Activated CD8-positive, alpha-beta memory T cell treated with anti-CD3 and anti-CD28 coated beads, Interleukin-2, amount 50 U/mL, for 48 hours (primary cell): ENCODE data around the gene SEMA3E.
"Not testable (repeated sequence)": the region's sequence is repeated elsewhere in the genome, so short reads cannot be mapped to it uniquely, and the experiment has no call there.

ENCODE experiments used
- DNase-seq: peaks from one replicate; pipeline ENCODE4 v3.0.0-alpha.2; 2020

The SEMA3E gene

DNA sequence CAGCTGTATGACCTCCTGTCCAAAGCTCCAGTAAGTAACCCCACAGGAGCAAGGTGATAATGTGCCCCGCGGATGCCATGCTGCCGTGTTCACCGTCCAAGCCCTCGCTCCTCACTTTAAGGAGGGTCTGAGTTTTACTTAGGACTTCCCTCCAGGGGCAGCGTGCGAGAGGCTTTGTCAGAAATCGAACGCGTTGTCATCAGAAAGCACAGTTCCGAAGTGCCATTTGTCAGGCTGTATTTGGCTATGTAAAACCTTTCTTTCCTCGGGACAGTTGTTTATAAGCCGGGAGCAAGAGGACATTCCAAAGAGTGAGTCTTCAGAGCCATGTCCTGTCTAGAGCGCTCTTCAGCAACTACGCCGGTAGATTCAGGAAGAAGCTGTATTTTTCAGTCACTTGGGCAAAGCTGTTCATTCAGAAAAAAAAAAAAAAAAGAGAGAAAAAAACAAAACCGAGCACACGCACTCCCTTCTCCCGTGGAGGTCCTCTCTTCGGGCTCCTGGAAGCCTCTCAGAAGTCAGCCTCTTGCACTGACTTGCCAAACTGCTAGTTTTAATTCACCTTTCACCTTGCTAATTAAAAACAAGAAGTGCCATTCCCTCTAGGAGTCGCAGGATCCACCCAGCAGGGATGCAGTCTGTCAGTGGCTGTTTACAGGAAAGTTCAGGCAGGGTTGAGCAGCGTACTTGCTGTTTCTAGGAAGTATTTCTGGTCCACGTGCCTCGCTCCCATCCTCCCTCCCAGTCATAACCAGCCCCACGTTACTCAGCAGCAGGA is at the start of gene SEMA3E:
TSS of gene SEMA3E (minus strand) at position 676 of the 778 bp plus-strand sequence.
- DNase-seq, result no peak

DNA sequence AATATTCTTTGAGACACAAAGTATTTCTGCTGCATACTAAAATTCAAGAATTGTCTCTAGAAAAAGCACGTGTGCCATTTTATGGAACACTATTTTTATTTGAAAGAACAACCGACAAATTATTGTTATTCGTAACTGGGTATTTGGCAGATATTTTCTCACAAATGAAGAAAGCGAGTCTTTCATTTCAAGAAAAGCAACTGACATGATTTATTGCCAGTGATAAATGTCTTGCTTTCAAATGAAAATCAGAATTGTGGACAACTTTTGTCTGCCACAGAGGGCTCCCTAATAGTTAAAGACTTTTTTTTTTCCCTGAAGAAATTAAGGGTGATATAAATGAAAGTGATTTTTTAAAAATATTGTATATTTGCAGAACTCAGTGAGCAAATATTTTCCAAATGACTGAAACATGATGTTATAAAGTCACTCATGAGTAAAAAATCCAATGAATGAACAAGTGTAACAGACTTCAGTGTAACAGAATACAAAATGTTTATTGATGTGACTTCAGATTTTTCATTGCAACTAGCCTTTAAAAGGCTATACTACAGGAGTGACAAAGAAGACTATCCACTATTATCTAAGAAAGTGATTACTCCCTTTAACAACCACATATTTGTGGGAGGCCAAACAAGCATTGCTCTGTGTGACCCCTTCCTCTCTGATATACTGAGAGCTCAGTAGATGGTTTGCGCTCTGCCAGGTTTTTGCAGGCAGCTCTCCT is 49.0 kb upstream of the SEMA3E start:
- no peak for DNase-seq

DNA sequence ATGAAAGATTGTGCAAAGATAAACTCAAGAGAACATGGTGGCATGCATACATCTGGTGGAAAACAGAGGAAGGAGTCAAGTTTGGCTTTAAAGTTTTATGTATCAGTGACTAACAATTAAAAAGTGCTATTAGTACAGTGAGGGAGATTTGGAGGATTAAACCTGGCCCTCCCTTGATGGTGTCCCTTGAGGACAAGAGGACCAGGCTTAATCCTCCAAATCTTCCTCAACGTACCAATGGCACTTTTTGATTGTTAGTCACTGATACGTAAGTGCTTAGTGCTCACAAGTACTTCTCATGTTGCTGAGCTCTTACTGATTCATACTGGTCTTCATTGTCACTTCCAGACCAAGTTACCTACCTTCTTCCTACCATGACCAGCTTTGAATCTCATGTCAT is 47.2 kb upstream of the SEMA3E start:
- no peak for DNase-seq

DNA sequence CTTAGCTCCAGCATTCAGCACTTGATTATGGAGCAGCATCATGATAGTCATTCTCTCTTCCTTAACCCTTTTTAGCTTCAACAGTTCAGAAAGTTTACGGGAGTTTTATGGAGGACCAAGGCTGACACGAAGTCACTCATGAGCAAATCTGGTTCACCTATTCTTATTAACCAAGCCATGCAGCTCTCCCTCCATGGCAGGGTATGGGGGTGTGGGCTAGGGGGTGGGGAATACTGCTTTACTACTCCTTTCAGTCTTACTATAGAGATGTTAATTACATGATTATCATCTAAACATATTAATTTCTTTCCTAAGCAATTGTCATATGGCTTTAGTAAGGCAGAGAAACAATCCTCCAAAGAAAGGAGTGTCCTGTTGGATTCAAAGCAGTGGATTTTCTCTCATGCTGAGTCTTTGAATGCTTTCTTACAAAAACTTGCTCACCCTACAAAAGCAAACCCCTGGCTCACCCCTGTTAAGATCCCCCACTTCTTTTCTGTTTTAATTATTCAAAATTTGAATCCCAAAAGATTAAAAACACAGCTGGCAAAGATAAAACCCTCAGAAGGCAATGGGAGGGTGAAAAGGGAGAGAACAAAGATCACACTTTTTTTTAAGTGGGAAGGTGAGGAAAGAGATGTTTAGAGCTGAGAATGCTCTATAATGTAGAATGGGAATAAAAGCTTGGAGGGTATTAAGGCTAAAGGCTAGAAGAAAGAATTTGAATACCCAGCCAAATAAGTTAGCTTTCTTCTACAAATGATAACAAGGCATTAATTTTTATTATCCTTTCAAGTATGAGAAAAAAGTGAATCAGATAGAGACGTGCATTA is 46.4 kb upstream of the SEMA3E start:
- DNase-seq, result no peak

DNA sequence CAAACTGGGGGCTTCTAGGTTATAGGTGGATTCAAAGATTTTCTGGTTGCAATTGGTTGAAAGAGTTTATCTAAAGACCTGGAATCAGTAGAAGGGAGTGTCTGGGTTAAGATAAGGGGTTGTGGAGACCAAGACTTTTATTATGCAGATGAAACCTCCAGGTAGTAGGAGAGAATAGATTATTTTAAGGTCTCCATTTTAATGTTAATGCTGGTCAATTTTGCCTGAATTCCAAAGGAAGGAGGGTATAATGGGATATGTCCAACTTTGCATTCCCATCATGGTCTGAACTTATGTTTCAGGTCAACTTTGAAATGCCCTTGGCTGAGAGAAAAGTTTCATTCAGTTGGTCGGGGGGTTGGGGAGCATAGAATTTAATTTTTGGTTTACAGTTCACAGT is 44.3 kb upstream of the SEMA3E start:
- no peak for DNase-seq

DNA sequence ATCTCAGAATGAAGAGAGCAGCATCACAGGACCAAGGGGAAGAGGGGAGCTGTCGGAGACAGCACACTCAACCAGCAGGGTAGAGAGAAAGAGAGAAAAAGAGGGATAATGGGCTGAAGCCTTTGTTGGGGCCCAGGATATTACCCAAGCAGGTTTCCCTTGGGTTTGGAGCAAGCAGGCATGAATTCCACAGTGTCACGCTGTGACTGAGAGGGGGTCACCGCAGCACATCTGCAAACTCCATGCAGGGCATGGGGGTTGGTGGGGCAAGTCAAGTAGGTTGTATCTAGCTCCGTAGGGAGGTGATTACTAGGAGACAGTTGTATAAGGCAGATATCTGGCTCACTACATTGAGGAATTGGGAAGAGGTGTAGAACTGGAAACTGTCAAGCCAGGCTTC is 42.2 kb upstream of the SEMA3E start:
- DNase-seq, result no peak

DNA sequence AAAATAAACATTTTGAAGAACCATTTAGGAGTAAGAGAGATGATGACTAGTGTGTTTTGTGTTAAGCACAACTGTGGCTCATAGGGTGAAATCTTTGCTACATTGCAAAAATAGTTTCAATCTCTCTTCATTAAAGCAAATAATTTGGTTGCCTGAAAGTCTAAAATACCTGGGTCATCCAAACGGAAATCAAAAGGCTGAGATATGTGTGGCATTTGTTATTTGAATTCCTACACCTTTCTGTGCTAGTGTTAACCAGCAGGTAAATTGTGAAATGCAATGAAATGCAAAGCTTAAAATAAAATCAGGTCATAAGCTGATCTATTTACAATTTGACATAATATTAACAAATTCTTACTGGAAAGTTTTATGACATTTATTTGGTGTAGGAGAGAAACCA is 40.9 kb upstream of the SEMA3E start:
- DNase-seq, result no peak

DNA sequence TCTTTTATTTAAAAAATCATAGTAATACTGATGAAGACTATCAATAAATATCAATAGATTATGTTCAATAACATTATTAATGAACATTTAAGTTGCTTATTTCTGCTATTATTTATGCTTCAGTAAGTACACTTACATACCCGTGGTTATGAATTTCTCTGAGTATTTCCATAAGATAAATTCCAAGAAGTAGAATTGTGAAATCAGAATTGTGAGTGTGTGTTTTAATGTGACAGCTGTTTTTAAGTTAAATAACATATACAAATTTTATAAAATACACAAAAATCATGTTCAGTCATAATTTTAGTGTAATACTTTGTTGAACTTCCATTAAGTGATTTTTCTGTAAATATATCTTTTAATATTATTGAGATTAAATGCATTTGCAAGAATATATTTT is 37.5 kb upstream of the SEMA3E start:
- no peak for DNase-seq

DNA sequence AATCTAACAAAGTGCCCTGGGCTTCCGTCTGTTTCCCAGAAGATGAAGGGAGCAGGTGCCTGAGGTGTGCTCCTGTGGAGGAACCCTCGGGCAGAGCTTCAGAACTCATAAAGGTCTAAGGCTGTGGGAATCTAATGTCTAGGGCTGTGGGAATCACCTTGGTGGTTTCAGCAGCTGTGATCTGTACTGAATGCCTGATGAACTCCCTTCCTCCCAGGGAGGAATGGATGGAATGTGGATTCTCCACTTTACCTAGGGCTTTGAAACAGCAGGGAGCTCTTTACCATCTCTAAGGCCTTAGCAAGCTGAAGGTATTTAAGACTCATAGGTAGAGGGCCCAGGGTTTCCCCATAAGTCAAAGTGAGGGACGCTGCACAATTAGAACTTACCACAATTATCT is 36.0 kb upstream of the SEMA3E start:
- DNase-seq, result no peak

DNA sequence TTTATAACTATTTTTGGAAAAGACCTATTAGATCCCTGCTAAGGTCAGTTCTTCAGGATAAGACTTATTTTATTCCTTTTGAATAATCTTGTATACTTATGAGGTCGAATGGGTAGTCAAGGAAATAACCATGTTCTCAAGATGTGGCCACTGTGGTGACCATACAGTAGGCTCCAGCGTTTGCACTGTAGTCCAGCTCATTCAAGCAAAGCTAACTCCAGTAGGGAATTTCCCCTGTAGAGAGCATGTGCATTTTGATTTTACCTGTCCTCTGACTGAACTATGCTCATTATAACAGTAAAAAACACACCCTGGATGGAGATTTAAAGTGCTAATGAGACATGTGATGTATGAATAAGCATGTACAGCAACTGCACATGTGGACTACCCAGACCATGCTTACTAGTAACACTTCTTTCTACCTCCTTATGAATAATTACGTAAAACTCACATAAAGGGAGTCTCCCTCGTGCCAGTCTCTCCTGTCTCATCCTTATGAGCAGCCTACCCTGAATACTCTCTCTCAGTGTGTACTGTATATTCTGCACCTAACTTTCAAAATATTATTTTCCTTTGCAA is 32.4 kb upstream of the SEMA3E start:
- no peak for DNase-seq

DNA sequence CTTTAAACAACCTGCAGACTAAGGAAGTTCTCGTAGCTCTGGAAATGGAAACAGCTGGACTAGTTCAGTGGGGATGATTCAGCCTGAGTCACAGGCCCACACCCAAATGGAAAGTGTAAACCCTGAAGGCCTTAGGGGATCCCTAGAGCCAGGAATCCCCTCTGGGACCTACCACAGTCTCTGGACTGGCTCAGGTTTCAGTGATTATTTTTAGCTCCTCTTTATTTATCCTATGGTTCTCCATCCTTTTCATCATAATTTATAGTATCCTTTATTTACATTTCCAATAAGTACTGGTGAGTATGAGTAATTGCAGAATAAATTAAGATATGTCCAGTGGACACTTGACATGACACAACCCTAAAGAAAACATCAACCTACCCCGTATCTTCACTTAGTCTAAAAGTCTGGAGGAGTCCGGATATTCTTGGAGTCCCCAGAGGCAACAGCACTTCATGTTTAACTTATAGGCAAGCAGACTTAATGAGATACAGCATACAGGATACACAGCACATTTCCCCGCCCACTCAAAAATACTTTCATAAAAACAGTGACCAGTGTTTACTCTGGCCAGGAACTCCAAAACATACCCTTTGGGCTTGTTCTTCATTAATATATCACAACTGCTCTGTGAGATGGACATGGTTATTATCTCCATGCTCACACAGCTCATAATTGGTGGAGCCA is 28.4 kb upstream of the SEMA3E start:
- no peak for DNase-seq

DNA sequence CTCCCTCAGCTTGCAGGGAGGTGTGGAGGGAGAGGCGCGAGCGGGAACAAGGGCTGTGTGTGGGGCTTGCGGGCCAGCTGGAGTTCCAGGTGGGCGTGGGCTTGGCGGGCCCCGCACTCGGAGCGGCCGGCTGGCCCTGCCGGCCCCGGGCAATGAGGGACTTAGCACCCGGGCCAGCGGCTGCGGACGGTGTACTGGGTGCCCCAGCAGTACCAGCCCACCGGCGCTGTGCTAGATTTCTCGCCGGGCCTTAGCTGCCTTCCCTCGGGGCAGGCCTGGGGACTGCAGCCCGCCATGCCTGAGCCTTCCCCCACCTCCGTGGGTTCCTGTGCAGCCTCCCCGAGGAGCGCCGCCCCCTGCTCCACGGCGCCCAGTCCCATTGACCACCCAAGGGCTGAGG is 24.4 kb upstream of the SEMA3E start:
- not testable (repeated sequence) for DNase-seq

DNA sequence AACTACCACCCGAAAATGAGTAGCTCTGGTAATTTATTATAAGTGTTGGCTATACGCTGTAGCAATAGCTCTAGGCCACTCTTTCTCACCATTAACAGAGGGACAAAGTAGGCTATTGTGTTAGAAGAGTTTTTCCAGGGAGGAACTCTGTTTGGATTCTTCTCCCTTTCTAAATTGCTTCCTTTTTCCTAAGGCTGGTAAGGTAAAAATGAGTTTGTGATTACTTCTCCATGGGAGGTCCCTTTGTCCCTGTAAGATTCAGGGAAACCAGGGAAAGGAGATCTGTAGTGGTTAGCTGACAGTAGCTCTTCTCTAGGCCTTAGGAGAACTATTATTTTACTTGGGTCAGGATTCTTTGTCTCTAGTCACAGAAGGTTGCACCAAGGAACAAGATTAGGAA is 23.2 kb upstream of the SEMA3E start:
- no peak for DNase-seq

DNA sequence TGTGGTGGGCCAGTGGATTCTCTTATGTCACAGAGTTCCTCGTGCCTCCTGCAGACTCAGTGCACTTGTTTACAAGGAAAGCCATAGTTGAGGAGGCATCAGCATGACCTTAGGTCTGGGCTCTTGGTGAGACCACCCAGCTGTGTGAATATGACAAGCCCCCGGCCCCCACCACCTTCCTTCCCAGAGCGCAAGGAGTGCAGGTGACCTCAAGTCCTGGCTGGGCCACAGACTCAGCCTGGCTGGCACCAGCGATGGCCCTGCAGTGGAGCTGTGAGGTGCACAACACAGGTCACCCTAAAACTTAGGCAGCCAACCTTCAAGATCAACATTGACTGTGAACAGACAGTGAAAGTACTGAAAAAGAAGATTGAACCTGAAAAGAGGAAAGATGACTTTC is 14.2 kb upstream of the SEMA3E start:
- DNase-seq, result no peak

DNA sequence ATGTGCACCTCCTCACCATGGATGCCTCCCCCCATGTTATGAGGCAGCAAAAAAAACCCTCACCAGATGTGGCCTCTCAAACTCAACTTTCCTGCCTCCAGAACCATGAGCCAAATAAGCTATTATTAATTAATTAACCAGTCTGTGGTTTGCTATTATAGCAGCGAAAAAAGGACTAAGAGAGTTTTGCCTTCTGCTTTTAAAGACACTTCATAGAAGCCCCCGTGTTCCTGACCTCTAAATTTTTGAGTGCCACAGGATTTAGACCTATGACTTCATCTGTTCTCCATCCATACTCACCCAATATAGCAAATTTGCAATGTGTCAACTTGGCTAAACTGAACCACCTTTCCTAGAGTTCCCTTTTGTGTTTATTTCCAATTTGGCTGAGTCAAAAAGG is 9.2 kb upstream of the SEMA3E start:
- no peak for DNase-seq

DNA sequence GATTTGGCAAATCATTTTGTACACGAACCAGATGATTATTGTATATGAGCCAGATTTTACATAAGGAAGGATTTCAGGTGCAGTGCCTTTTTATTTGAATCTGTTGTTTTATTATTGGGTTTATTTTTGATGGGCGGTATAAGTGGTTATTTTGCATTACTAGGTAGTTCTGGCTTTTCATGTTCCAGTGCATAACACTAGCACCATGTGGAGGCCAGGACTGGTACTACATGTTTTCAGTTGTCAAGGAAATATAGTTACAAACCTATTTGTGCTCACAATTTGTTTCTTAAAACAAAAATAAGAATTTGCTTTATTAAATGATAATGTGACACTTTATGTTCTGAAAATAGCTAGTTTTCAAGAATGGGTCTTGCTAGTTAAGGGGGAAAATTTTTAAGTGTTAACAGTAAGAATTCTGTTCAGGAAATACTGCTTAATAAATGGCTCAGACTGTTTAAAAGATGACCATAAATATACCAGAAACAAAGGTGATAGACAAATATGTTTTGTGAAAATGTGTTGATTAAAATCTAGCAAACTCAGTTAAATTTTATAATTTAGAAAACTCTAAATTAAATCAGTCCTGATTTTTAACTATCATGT is 7.1 kb upstream of the SEMA3E start:
- DNase-seq, result no peak

DNA sequence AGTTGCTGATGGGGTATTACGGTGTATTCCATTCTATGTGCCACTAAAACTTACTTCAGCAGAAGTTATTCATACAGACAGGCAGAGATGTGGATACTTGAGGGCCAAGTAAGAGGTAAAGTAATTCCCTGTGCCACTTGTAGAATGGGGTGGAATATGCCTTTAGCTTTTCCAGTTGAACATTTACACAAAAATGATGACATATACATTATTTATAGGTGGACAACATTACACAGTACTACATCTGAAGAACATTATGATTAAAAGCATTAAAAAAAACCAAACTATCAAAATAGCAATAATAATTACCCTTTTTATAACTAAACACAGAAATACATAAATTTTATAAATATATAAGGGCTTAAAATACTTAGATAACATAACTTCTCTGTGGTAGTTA is 3.5 kb upstream of the SEMA3E start:
- no peak for DNase-seq

DNA sequence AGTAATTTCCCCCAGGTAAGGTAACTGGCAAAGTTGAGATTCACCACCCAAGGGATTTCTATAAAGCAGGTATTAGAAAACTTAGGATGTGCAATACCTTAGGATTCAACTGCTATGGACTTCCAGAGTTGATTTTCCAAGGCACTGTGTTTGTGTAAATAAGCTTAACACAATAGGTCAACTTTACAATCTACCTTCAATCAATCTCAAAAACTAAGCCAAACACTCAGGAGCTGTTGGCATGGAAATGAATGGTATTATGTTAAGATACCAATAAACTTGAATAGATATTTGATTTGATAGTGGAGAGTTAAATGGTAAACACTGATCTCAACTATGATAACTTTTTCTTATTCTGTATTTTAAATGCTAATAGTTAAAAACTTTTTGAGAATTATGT is 762 bp upstream of the SEMA3E start:
- DNase-seq, result no peak

DNA sequence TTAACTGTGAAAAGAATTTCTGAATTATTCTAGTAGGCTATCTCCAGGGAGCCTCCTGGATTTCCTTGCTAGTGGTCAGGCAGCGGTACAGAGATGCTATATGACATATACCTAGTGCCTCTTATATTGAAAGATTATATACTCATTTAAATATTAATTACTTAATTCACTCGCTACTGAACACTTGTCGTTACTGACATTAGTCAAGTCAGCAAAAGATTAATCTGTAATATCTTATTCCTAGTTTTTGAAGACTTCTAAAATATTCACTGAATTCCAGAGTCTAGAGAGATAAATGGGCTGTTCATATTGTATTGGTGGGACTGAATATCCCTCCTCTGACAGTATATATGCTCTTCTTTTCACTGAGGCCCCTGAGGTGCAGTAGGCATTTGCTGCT is 2.9 kb downstream of the SEMA3E start:
- no peak for DNase-seq

DNA sequence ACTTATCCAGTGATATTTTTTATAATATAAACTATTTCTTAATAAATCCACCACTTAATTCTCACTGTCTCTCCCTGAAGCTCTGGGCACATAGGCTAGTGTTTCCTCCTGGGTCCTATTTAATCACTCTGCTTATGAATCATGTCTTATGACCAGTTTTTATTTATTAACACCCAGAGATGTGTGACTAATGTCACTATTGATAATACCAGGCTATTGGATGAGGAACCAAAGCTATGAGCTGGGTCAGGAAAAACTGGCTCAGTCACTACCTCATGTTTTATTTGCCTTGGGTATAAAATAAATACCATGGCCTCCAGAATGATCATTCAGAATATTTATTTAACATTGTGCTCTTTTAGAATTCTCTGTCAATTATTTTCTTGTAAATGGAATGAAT is 5.2 kb downstream of the SEMA3E start:
- no peak for DNase-seq

DNA sequence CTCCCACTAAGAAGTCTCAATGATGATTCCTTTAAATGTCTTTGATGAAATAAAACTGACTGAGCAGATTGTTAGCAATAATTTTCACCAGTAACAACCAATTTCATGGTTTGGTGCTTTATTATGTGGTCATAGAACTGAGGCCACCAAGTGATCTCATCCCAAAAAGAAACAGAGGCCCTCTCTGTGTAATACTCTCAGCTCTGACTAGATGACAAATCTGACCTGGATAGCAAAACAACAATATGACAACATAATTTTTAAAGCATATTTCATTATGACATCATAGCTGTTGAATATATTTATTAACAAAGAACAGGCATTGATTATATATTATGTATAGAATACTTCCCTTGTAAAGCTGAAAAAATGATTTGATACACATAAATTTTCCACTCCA is 5.9 kb downstream of the SEMA3E start:
- DNase-seq, result no peak
